MCF 10A (cell line): ENCODE data around the gene TAGLN. TPM values are rescaled to one million over a fixed set of nuclear protein-coding genes. Genes with fewer than 3 reads are reported as not detected.
"Not testable (repeated sequence)": the region's sequence is repeated elsewhere in the genome, so short reads cannot be mapped to it uniquely, and the experiment has no call there.

Source experiments
- BruUV-seq: library from RNA; stranded (reverse); fragments of 400-500 nt; replicated peaks from 2 replicates; lab custom pipeline; 2021; lab: Mats Ljungman, UMichigan
- CTCF ChIA-PET: fragments of 300-600 bp; sonication (Branson Sonifier 250); formaldehyde crosslinking; extraction: SDS; loops from one replicate; lab custom pipeline; 2021; ENCODE audit warnings: antibody characterized with exemption, inconsistent platforms; lab: Yijun Ruan, JAX
- POLR2A ChIA-PET: fragments of 300-600, 350-650 bp; sonication (Branson Sonifier 250); formaldehyde crosslinking; extraction: SDS; loops from one replicate; lab custom pipeline; 2020; ENCODE audit warnings: antibody characterized with exemption, inconsistent platforms; lab: Yijun Ruan, JAX
- DNase-seq: peaks from one replicate; pipeline ENCODE4 v3.0.0-alpha.2; 2018; ENCODE audit not compliant: unreplicated experiment
- H3K27ac Mint-ChIP-seq: one replicate; pipeline ENCODE4 v1.8.0; 2022; ENCODE audit warnings: mild to moderate bottlenecking, low read depth, mixed read lengths; ENCODE audit not compliant: unreplicated experiment
- H3K27me3 Mint-ChIP-seq: one replicate; pipeline ENCODE4 v1.8.0; 2022; ENCODE audit warnings: mixed read lengths; ENCODE audit not compliant: insufficient read depth, unreplicated experiment
- H3K36me3 Mint-ChIP-seq: one replicate; pipeline ENCODE4 v1.8.0; 2022; ENCODE audit warnings: mild to moderate bottlenecking, moderate library complexity, mixed read lengths; ENCODE audit not compliant: insufficient read depth, unreplicated experiment
- H3K4me1 Mint-ChIP-seq: one replicate; pipeline ENCODE4 v1.8.0; 2022; ENCODE audit warnings: mixed read lengths; ENCODE audit not compliant: insufficient read depth, unreplicated experiment
- H3K4me3 Mint-ChIP-seq: one replicate; pipeline ENCODE4 v1.8.0; 2022; ENCODE audit warnings: mild to moderate bottlenecking, moderate library complexity, mixed read lengths; ENCODE audit not compliant: unreplicated experiment
- H3K9me3 Mint-ChIP-seq: one replicate; pipeline ENCODE4 v1.8.0; 2022; ENCODE audit warnings: mixed read lengths; ENCODE audit not compliant: unreplicated experiment
- CTCF ChIP-seq: fragments of 200-600 bp; IDR thresholded peaks from one replicate; pipeline ENCODE4 v1.8.0; 2022; ENCODE audit warnings: antibody characterized with exemption, mild to moderate bottlenecking; ENCODE audit not compliant: unreplicated experiment
- intact Hi-C: fragments of 100-400 bp; cut with micrococcal nuclease; formaldehyde crosslinking; loops from 2 replicates; pipeline ENCODE4 v1.14.1; 2022
- total RNA-seq: library from RNA; stranded (reverse); gene quantifications from 2 replicates; pipeline ENCODE4 v1.2.3, GENCODE V29; 2022

TAGLN gene
- total RNA-seq, 1 experiment from 2014 or later, result 45.4 TPM

GRCh38 chr11:117203069-117203407, 3.9 kb downstream of the TAGLN start:
- no peaks in the 10 kb centered on the region for H3K4me1 Mint-ChIP-seq
- no peak overlapping the region for H3K27ac Mint-ChIP-seq
- BruUV-seq, result no TSS peak
- ChIA-PET CTCF (no interaction called here), POLR2A (interaction anchor here (1.1 to 1.8 kb wide), 3 partner anchors 22 to 59 kb away, joined by 3 to 7 read pairs (median 4); partner anchors contain the start of gene PAFAH1B2)
- no peaks in the 10 kb centered on the region for H3K27me3 Mint-ChIP-seq
- H3K9me3 Mint-ChIP-seq, result no peaks in the 10 kb centered on the region
- intact Hi-C loops, result no loop called here
- no peak for DNase-seq
- no peak for TF ChIP-seq CTCF
- peaks cover 12% of the 10 kb centered on the region for H3K36me3 Mint-ChIP-seq
- no peak overlapping the region for H3K4me3 Mint-ChIP-seq

- intact Hi-C loops, result loop anchor here (5.0 kb wide), 1 partner anchor 72 kb away; no protein-coding TSS in a partner anchor
- no peaks in the 10 kb centered on the region for H3K4me1 Mint-ChIP-seq
- ChIA-PET CTCF (interaction anchor here (0.9 to 1.2 kb wide), 3 partner anchors 16 to 44 kb away, joined by 3 to 4 read pairs (median 4); no protein-coding TSS in a partner anchor), POLR2A (interaction anchor here (0.6 to 0.7 kb wide), 2 partner anchors 10 to 21 kb away, joined by 3 to 5 read pairs; no protein-coding TSS in a partner anchor)
- peaks cover 12% of the 10 kb centered on the region for H3K36me3 Mint-ChIP-seq
- BruUV-seq, result TSS peak; percentile 50
- peak overlapping the region; percentile 44 for H3K27ac Mint-ChIP-seq
- H3K4me3 Mint-ChIP-seq, result no peak overlapping the region
- H3K27me3 Mint-ChIP-seq, result no peaks in the 10 kb centered on the region
- no peaks in the 10 kb centered on the region for H3K9me3 Mint-ChIP-seq
- no peak for DNase-seq
- no peak for TF ChIP-seq CTCF
Measured at GRCh38 chr11:117204283-117205080, 5.3 kb downstream of the TAGLN start.

- TF ChIP-seq CTCF, result no peak
- H3K27me3 Mint-ChIP-seq, result no peaks in the 10 kb centered on the region
- no peak overlapping the region for H3K4me3 Mint-ChIP-seq
- H3K4me1 Mint-ChIP-seq, result no peaks in the 10 kb centered on the region
- DNase-seq, result no peak
- ChIA-PET POLR2A (interaction anchor here (0.6 kb wide), 2 partner anchors 20 to 29 kb away, joined by 3 to 5 read pairs; no protein-coding TSS in a partner anchor), CTCF (interaction anchor here (1.0 to 1.2 kb wide), 2 partner anchors 21 to 45 kb away, joined by 3 to 4 read pairs; no protein-coding TSS in a partner anchor)
- no peaks in the 10 kb centered on the region for H3K9me3 Mint-ChIP-seq
- peaks cover 12% of the 10 kb centered on the region for H3K36me3 Mint-ChIP-seq
- H3K27ac Mint-ChIP-seq, result peak overlapping the region; percentile 44
- intact Hi-C loops, result loop anchor here (5.0 kb wide), 1 partner anchor 73 kb away; no protein-coding TSS in a partner anchor
- no TSS peak for BruUV-seq
Measured at GRCh38 chr11:117205211-117205818, 6.1 kb downstream of the TAGLN start.

- H3K4me1 Mint-ChIP-seq, H3K27me3 Mint-ChIP-seq, H3K9me3 Mint-ChIP-seq, H3K27ac Mint-ChIP-seq, CTCF ChIA-PET, DNase-seq, H3K4me3 Mint-ChIP-seq: not testable (repeated sequence)
- H3K36me3 Mint-ChIP-seq, result peaks cover 12% of the 10 kb centered on the region
- intact Hi-C loops, result loop anchor here (5.0 kb wide), 1 partner anchor 74 kb away; no protein-coding TSS in a partner anchor
- BruUV-seq, result TSS peak; percentile 50
- POLR2A ChIA-PET, result interaction anchor here (0.6 kb wide), 1 partner anchor 28 kb away, joined by 3 read pairs; no protein-coding TSS in a partner anchor
Measured at GRCh38 chr11:117206111-117206510, 6.9 kb downstream of the TAGLN start.

- H3K9me3 Mint-ChIP-seq, POLR2A ChIA-PET, H3K27me3 Mint-ChIP-seq, H3K4me1 Mint-ChIP-seq, CTCF ChIA-PET, BruUV-seq, DNase-seq, H3K4me3 Mint-ChIP-seq, H3K27ac Mint-ChIP-seq: not testable (repeated sequence)
- H3K36me3 Mint-ChIP-seq, result peaks cover 12% of the 10 kb centered on the region
- intact Hi-C loops, result loop anchor here (5.0 kb wide), 1 partner anchor 75 kb away; no protein-coding TSS in a partner anchor
Measured at GRCh38 chr11:117206859-117207258, 7.7 kb downstream of the TAGLN start.

GRCh38 chr11:117207481-117207880, 8.3 kb downstream of the TAGLN start:
- H3K36me3 Mint-ChIP-seq, result peaks cover 17% of the 10 kb centered on the region
- H3K27me3 Mint-ChIP-seq, DNase-seq, POLR2A ChIA-PET, CTCF ChIA-PET, H3K27ac Mint-ChIP-seq, H3K4me1 Mint-ChIP-seq, H3K9me3 Mint-ChIP-seq, BruUV-seq, H3K4me3 Mint-ChIP-seq: not testable (repeated sequence)
- intact Hi-C loops, result loop anchor here (5.0 kb wide), 1 partner anchor 75 kb away; no protein-coding TSS in a partner anchor
